Stomach (tissue), 9 donors: ENCODE results near the gene IGSF9B. TPM values are rescaled to one million over a fixed set of nuclear protein-coding genes. Genes with fewer than 3 reads are reported as not detected.

Experiments used
- DNase-seq, 2 donors: peaks; one replicate each; pipeline versions ENCODE4 v3.0.0 to v3.0.0-alpha.2; 2013 to 2019
- H3K27ac ChIP-seq, 5 donors: fragments of 200-600 bp in 4 of 5; sonication (generic) in 4 of 5; one replicate each; pipeline ENCODE4 v1.5.1; 2013 to 2019; ENCODE audit warnings: mild to moderate bottlenecking in 1 of 5, moderate library complexity in 1 of 5
- H3K27me3 ChIP-seq, 3 donors: fragments of 200-600 bp; sonication (generic); one replicate each; pipeline ENCODE4 v1.5.1; 2017 to 2019; ENCODE audit warnings: mixed run types in 1 of 3
- H3K36me3 ChIP-seq, 4 donors: fragments of 200-600 bp; sonication (generic); 1 replicate in 3 of 4; 2 replicates in 1 of 4; pipeline ENCODE4 v1.5.1; 2016 to 2019
- H3K4me1 ChIP-seq, 4 donors: fragments of 200-600 bp; sonication (generic); one replicate each; pipeline ENCODE4 v1.5.1; 2016 to 2019
- H3K4me3 ChIP-seq, 4 donors: fragments of 200-600 bp; sonication (generic) in 3 of 4; one replicate each; pipeline ENCODE4 v1.5.1; 2016 to 2019; ENCODE audit warnings: mild to moderate bottlenecking in 1 of 4
- H3K9me3 ChIP-seq, 4 donors: fragments of 200-600 bp; sonication (generic); one replicate each; pipeline ENCODE4 v1.5.1; 2016 to 2019
- EP300 ChIP-seq: sonication (generic); formaldehyde crosslinking; IDR thresholded peaks from one replicate; pipeline ENCODE4 v1.6.1; 2017; ENCODE audit warnings: antibody characterized with exemption
- POLR2A ChIP-seq, 4 donors: fragments of 450-650 bp; IDR thresholded peaks; one replicate each; pipeline ENCODE4 v1.6.1; 2016; ENCODE audit warnings: antibody characterized with exemption in 4 of 4, control low read depth in 2 of 4, mild to moderate bottlenecking in 1 of 4, moderate library complexity in 1 of 4
- POLR2AphosphoS5 ChIP-seq, 3 donors: sonication (generic); formaldehyde crosslinking; IDR thresholded peaks; one replicate each; pipeline ENCODE4 v1.6.1; 2016; ENCODE audit warnings: antibody characterized with exemption in 3 of 3
- WGBS, 5 donors: extraction: QIAGEN DNeasy Blood & Tissue Kit in 3 of 5; methylation state at CpG; one replicate each; pipeline versions ENCODE4 v1.1.5 to v1.1.7; 2013 to 2018; 5-methylcytosine and 5-hydroxymethylcytosine counted together
- intact Hi-C: fragments of 100-400 bp; cut with DNase I; formaldehyde crosslinking; loops from one replicate; pipeline ENCODE4 v1.15.1; 2023; ENCODE audit warnings: low total_unique reads
- polyA plus RNA-seq, 3 donors: library from polyadenylated mRNA; stranded (reverse); fragments of 200-250 nt; gene quantifications; one replicate each; pipeline ENCODE4 v1.2.3, GENCODE V29; 2013
- total RNA-seq, 5 donors: library from RNA; depleted of rRNA; stranded (reverse); fragments of >200 nt; gene quantifications; one replicate each; pipeline versions ENCODE4 v1.1.0 to v1.2.3, GENCODE V29; 2014 to 2016
- TF ChIP-seq, protein P1 (sequence below), 7 experiments: fragments of 450-650 bp in 4 of 7; fragments of 200-600 bp in 3 of 7; sonication (generic) in 3 of 7; IDR thresholded peaks; one replicate each; pipeline ENCODE4 v1.5.1; 2016 to 2019; ENCODE audit warnings: antibody characterized with exemption in 7 of 7, control low read depth in 2 of 7, mild to moderate bottlenecking in 1 of 7
- donor health status: healthy with polysubstance abuse.
- donor health status: Bipolar disorder and iron deficiency.
- donor health status: healthy.

The IGSF9B gene
- total and polyA plus RNA-seq, 8 donors, result 0.44 to 22.3 (median 4.6) TPM; not detected in 1

DNA sequence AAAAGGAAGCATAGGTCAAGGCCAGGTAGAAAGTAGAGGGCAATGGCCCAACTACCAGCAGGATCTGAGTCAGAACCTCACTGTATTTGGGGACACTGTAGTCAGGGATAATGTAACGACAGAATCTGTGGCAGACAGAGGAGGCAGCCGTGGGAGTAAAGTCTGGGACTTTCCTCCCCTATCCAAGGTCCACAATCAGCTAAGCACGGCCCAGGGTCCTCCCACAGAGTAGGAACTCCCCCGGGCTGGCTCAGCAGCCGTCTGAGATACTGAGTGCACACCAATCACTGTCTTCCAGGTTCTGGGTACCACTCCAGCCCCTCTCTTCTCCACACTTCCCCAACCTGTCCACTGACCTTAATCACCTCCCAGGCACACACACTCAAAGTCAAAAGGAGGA lies 3.2 kb downstream of the IGSF9B start:
- Histone ChIP-seq H3K4me3 (no peak overlapping the region), H3K27ac (peak overlapping the region in 3 of 5 donors; percentile 80 to 90 (median 85)), H3K4me1 (peaks cover 19 to 91% (median 52%) of the 10 kb centered on the region in 4 donors), H3K9me3 (no peaks in the 10 kb centered on the region), H3K27me3 (peaks cover 0 to 95% (median 41%) of the 10 kb centered on the region in 3 donors), H3K36me3 (no peaks in the 10 kb centered on the region)
- DNase-seq, result no peak
- no peak for TF ChIP-seq EP300
- no peak for TF ChIP-seq POLR2AphosphoS5 (IDR thresholded peaks at IDR 0.05)
- TF ChIP-seq POLR2A (IDR thresholded peaks at IDR 0.05), result no peak
- TF ChIP-seq, protein P1, sequence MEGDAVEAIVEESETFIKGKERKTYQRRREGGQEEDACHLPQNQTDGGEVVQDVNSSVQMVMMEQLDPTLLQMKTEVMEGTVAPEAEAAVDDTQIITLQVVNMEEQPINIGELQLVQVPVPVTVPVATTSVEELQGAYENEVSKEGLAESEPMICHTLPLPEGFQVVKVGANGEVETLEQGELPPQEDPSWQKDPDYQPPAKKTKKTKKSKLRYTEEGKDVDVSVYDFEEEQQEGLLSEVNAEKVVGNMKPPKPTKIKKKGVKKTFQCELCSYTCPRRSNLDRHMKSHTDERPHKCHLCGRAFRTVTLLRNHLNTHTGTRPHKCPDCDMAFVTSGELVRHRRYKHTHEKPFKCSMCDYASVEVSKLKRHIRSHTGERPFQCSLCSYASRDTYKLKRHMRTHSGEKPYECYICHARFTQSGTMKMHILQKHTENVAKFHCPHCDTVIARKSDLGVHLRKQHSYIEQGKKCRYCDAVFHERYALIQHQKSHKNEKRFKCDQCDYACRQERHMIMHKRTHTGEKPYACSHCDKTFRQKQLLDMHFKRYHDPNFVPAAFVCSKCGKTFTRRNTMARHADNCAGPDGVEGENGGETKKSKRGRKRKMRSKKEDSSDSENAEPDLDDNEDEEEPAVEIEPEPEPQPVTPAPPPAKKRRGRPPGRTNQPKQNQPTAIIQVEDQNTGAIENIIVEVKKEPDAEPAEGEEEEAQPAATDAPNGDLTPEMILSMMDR (IDR thresholded peaks at IDR 0.05), result no peak
- intact Hi-C loops, result no loop called here
- WGBS, 5 donors, result 45 to 56% (median 49%) methylated on average over 5 of the region's 5 CpGs

DNA sequence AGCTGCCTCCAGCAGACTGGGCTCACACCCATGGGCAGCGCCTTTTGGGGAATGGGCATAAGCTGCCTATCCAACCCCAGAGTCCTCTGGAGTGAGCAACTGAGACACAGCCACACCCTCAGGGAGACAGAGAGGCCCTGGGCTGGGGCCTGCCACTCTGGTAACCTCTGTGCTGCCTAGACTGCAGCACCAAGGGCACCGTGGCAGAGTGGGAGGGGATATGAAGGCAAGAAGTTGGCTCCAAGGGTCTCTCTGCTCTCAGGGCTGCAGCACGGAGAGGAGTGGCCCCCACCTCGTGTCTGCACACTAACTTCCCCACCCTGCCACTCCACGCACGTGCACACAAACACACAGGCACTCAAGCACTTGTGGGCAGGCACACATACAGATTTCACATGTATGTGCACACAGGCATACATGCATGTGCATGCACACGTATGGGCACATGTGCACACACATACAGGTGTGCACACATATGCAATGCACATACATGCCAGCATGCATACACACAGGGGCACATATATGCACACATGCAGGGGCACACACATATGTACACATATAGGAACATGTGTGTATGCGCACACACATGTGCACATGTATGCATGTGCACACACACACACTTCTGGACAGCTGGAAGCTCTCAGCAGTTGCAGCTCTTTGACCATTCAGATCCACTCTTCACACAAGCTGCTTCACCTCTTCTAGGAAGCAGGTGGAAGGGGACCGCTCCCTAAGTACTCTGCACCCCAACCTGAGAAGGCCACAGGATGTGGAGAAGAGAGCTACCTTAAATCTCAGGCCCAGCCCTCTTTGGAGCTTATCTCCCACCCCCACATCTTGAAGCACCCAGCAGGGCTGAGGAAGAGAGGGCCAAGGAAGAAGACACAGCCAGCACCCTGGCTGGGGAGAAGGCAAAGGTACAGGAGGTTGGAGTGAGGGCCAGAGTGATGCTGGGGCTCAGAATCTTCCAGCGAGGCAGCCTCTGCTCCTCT lies 4.3 kb downstream of the IGSF9B start:
- peak overlapping the region in 3 of 5 donors; percentile 46 to 90 (median 85) for H3K27ac ChIP-seq
- peaks cover 14 to 93% (median 50%) of the 10 kb centered on the region in 4 donors for H3K4me1 ChIP-seq
- intact Hi-C loops, result no loop called here

DNA sequence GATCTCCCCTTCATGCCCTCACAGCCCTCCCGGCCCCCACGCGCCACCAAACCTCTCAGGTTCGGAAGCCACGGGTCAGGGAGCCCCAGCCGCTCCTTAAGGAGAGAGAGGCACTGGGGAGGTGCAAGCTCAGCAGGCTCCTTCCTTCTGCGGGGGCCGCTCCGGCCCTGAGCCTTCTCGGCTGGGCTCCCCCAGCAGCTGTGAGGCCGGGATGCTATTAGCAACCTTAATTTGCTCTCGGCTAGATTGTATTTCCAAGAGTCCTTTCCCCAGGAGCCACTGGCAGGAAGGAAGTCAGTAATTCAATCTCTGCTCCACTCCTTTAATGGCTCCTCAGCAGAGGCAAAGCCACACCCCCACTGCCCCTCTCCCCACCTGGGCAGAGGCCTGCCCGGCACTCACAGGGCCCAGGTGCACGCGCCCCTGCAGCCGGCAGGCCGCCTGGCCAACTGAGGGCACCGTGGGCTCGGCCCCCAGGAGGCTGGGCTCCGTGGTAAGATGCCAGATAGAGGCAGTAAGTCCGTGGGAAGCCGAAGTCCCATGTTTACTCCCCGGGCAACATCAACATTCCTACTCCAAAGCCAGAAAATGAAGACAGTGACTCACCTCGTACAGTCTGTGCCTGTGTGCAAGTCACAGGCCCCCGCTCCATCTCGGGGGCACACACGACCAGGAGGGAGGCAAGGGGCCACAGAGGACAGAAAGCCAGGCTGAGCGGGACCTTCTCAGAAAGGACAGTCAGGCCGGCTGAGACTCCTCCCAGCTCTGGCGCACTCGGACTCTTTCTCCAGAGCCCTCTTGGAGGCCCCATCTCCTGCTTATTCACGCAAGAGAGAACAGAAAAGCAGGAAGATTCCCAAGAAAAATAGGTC lies 5.2 kb downstream of the IGSF9B start:
- Histone ChIP-seq H3K9me3 (no peaks in the 10 kb centered on the region), H3K27ac (peak overlapping the region in 4 of 5 donors; percentile 11 to 86 (median 60)), H3K4me1 (peaks cover 22 to 98% (median 52%) of the 10 kb centered on the region in 4 donors), H3K4me3 (peak overlapping the region; percentile 8 to 28 (median 22)), H3K27me3 (peaks cover 0 to 92% (median 55%) of the 10 kb centered on the region in 3 donors), H3K36me3 (no peaks in the 10 kb centered on the region)
- peak in 1 of 3 donors; percentile 44 for TF ChIP-seq POLR2AphosphoS5 (IDR thresholded peaks at IDR 0.05)
- TF ChIP-seq POLR2A (IDR thresholded peaks at IDR 0.05), result no peak
- TF ChIP-seq, protein P1 (IDR thresholded peaks at IDR 0.05), result no peak
- DNase-seq, result peak in 1 of 2 donors; percentile 72
- intact Hi-C loops, result no loop called here
- 22 to 50% (median 29%) methylated on average over 26 to 32 of the region's 32 CpGs for WGBS, 5 donors

More for the DNA sequence above, 4.3 kb downstream of the IGSF9B start:
- WGBS, 5 donors, result 64 to 78% (median 74%) methylated on average over 8 to 10 of the region's 10 CpGs
- peak in 1 of 3 donors; percentile 16 for TF ChIP-seq POLR2AphosphoS5 (IDR thresholded peaks at IDR 0.05)
- TF ChIP-seq, protein P1 (IDR thresholded peaks at IDR 0.05), result no peak
- TF ChIP-seq POLR2A (IDR thresholded peaks at IDR 0.05), result no peak
- H3K9me3 ChIP-seq, result no peaks in the 10 kb centered on the region
- H3K4me3 ChIP-seq, result peak overlapping the region in 3 of 4 donors; percentile 8 to 22 (median 21)
- peaks cover 0 to 92% (median 47%) of the 10 kb centered on the region in 3 donors for H3K27me3 ChIP-seq
- no peaks in the 10 kb centered on the region for H3K36me3 ChIP-seq
- DNase-seq, result no peak

DNA sequence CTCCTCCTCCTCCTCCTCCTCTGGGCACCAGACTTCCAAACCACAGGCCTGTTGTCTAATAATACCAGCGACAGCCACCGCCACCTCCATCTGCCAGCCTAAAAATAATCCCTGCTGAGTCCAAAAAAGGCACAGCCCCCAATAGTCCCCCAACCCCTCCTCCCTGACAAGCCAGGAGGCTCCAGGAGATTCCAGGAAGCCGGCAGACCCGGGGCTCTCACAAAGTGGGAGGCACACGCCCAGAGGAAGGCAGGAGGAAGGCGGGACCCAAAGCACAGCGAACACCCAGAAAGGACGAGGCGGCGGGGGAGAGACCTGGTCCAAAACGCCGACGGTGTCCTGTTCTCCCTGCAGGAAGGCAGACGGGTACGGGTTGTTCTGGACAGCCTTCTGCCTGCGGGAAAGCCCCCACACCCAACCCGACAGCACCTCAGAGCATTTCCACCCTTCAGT lies 5.9 kb downstream of the IGSF9B start:
- no peaks in the 10 kb centered on the region for H3K9me3 ChIP-seq
- 37 to 51% (median 41%) methylated on average over 17 of the region's 17 CpGs for WGBS, 5 donors
- no peak for DNase-seq
- TF ChIP-seq, protein P1 (IDR thresholded peaks at IDR 0.05), result no peak
- H3K36me3 ChIP-seq, result no peaks in the 10 kb centered on the region
- H3K27me3 ChIP-seq, result peaks cover 0 to 92% (median 55%) of the 10 kb centered on the region in 3 donors
- H3K4me3 ChIP-seq, result peak overlapping the region in 3 of 4 donors; percentile 8 to 22 (median 21)
- H3K27ac ChIP-seq, result peak overlapping the region in 4 of 5 donors; percentile 11 to 86 (median 60)
- intact Hi-C loops, result no loop called here
- peaks cover 24 to 98% (median 53%) of the 10 kb centered on the region in 4 donors for H3K4me1 ChIP-seq
